Esophagus muscularis mucosa (tissue), 4 donors: ENCODE measurements around the gene ZBTB7C. TPM values are rescaled to one million over a fixed set of nuclear protein-coding genes. Genes with fewer than 3 reads are reported as not detected.

Source experiments
- DNase-seq: peaks from one replicate; pipeline ENCODE4 v3.0.0-alpha.2; 2017; ENCODE audit errors: extremely low spot score
- H3K27ac ChIP-seq, 4 donors: fragments of 200-600 bp; sonication (generic); replicated peaks in 1 of 4; 1 replicate in 3 of 4; 2 replicates in 1 of 4; pipeline ENCODE4 v1.5.1; 2016 to 2019; ENCODE audit warnings: mild to moderate bottlenecking in 1 of 4
- H3K27me3 ChIP-seq, 4 donors: fragments of 200-600 bp; sonication (generic); one replicate each; pipeline versions ENCODE4 v1.5.1 to v1.6.0; 2016 to 2019
- H3K36me3 ChIP-seq, 4 donors: fragments of 200-600 bp; sonication (generic); one replicate each; pipeline ENCODE4 v1.5.1; 2016 to 2019
- H3K4me1 ChIP-seq, 4 donors: fragments of 200-600 bp; sonication (generic); one replicate each; pipeline ENCODE4 v1.5.1; 2016 to 2019
- H3K4me3 ChIP-seq, 4 donors: fragments of 200-600 bp; sonication (generic); 1 replicate in 2 of 4; 2 replicates in 2 of 4; pipeline ENCODE4 v1.5.1; 2016 to 2019; ENCODE audit warnings: mild to moderate bottlenecking in 4 of 4, moderate library complexity in 1 of 4
- H3K9me3 ChIP-seq, 4 donors: fragments of 200-600 bp; sonication (generic); 1 replicate in 3 of 4; 2 replicates in 1 of 4; pipeline ENCODE4 v1.5.1; 2016 to 2019
- CTCF ChIP-seq, 3 experiments: fragments of 200-600 bp in 2 of 3; fragments of 450-650 bp in 1 of 3; sonication (generic) in 2 of 3; IDR thresholded peaks; one replicate each; pipeline ENCODE4 v1.5.1; 2017 to 2019; ENCODE audit warnings: antibody characterized with exemption in 3 of 3, mild to moderate bottlenecking in 2 of 3, moderate library complexity in 1 of 3
- EP300 ChIP-seq: sonication (generic); formaldehyde crosslinking; IDR thresholded peaks from one replicate; pipeline ENCODE4 v1.6.1; 2017; ENCODE audit warnings: antibody characterized with exemption
- POLR2A ChIP-seq: fragments of 450-650 bp; IDR thresholded peaks from one replicate; pipeline ENCODE4 v1.6.1; 2017; ENCODE audit warnings: antibody characterized with exemption, moderate library complexity, mild to moderate bottlenecking, low read depth
- POLR2AphosphoS5 ChIP-seq, 2 donors: sonication (generic); formaldehyde crosslinking; IDR thresholded peaks; one replicate each; pipeline ENCODE4 v1.6.1; 2017; ENCODE audit warnings: antibody characterized with exemption in 2 of 2
- WGBS: methylation state at CpG from one replicate; pipeline ENCODE4 v1.1.5; 2018; 5-methylcytosine and 5-hydroxymethylcytosine counted together
- intact Hi-C: fragments of 100-400 bp; cut with DNase I; formaldehyde crosslinking; loops from one replicate; pipeline ENCODE4 v1.15.1; 2023
- total RNA-seq, 4 donors: library from RNA; depleted of rRNA; stranded (reverse); fragments of >200 nt; gene quantifications; one replicate each; pipeline versions ENCODE4 v1.1.0 to v1.2.1, GENCODE V29; 2016

The ZBTB7C gene
- total RNA-seq, 4 donors from 2014 or later: 6.3 to 13.2 (median 9.1) TPM

- WGBS: 88% methylated on average over 4 of the region's 5 CpGs
- intact Hi-C loops: no loop called here
- no peaks in the 10 kb centered on the region for H3K27me3 ChIP-seq
- no peak overlapping the region for H3K27ac ChIP-seq
- no peak for DNase-seq
- no peak overlapping the region for H3K4me3 ChIP-seq
- TF ChIP-seq CTCF (IDR thresholded peaks at IDR 0.05) (no peak), EP300 (no peak), POLR2AphosphoS5 (IDR thresholded peaks at IDR 0.05) (no peak), POLR2A (no peak)
- H3K9me3 ChIP-seq: no peaks in the 10 kb centered on the region
- no peaks in the 10 kb centered on the region for H3K36me3 ChIP-seq
- H3K4me1 ChIP-seq: peaks cover 15 to 19% (median 16%) of the 10 kb centered on the region in 4 donors
Measured at GRCh38 chr18:48170651-48171050, 238.5 kb downstream of the ZBTB7C start.

DNA sequence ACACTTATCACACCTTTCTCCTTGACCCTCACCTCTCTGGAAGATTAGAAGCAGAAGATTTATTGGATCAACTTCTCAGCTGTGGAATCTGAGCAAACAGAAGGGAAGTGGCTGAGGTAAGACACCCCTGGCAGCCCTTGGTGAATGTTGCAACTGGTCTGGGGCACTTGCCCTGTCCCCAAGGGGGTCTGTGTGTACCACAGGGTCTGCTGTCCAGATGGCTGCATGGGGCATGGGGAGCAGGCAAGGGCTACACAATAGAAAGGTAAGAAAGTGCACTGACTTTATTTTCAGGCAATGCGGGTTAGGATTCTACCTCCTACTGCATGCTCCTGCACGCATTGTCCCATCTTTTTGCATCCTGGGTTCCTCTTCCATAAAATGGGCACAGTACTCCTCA, 240.3 kb downstream of the ZBTB7C start:
- H3K36me3 ChIP-seq: no peaks in the 10 kb centered on the region
- intact Hi-C loops: no loop called here
- no peak overlapping the region for H3K4me3 ChIP-seq
- H3K4me1 ChIP-seq: peaks cover 16 to 22% (median 18%) of the 10 kb centered on the region in 4 donors
- 100% methylated on average over 2 of the region's 2 CpGs for WGBS
- H3K27ac ChIP-seq: no peak overlapping the region
- H3K27me3 ChIP-seq: no peaks in the 10 kb centered on the region
- no peaks in the 10 kb centered on the region for H3K9me3 ChIP-seq
- TF ChIP-seq POLR2AphosphoS5 (IDR thresholded peaks at IDR 0.05) (no peak), EP300 (no peak), CTCF (IDR thresholded peaks at IDR 0.05) (no peak), POLR2A (no peak)
- no peak for DNase-seq

DNA sequence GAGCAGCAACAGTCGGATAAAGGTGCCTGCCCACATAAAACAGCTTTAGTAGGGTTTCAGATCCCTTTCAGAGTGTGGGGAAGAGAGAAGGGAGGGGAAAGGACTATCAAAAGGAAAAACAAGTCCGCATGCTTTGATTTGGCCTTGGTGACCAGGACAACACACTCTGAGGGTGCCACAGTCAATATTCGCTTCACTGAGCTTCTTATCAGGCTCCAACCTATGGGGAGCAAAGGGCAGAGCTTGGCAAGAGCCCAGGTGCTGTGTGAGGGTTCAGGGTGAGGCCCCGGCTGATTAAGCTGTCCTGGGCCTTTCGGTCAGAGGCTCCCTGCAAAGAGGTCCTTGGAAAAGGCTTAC, 241.3 kb downstream of the ZBTB7C start:
- no peaks in the 10 kb centered on the region for H3K27me3 ChIP-seq
- TF ChIP-seq POLR2A: no peak
- no peak for TF ChIP-seq EP300
- TF ChIP-seq POLR2AphosphoS5 (IDR thresholded peaks at IDR 0.05): no peak
- TF ChIP-seq CTCF (IDR thresholded peaks at IDR 0.05): no peak
- peak overlapping the region in 1 of 4 donors; percentile 3 for H3K27ac ChIP-seq
- no peak for DNase-seq
- no peaks in the 10 kb centered on the region for H3K9me3 ChIP-seq
- H3K4me3 ChIP-seq: no peak overlapping the region
- H3K4me1 ChIP-seq: peaks cover 16 to 28% (median 22%) of the 10 kb centered on the region in 4 donors
- 90% methylated on average over 5 of the region's 5 CpGs for WGBS
- no peaks in the 10 kb centered on the region for H3K36me3 ChIP-seq
- intact Hi-C loops: no loop called here

DNA sequence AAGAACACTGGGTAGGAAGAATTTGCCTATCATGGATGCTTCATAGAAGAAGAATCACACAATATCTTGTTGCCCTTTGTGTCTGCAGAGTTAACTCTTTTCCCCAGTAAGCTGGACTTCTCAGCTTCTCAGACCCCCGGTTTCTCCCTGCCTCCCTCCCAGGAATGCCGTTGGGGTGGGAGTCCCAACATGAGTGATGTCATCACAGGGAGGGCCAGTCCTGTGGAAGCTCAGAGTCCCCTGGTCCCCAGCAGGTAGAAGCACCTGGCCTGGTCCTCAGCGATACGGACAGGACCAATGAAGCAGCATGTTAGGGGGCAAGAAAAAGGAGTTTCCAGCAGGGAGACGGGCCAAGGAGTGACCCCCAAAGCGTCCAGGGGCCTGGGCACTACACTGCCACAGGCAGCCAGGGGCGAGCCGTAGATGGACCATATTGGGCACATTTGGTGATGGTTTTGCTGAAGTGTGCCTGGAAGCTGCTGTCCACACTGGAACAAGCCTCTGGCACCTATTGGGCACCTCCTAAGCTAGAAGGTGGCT, 242.8 kb downstream of the ZBTB7C start:
- Histone ChIP-seq H3K27ac (peak overlapping the region in 3 of 4 donors; percentile 10 to 49 (median 19)), H3K9me3 (no peaks in the 10 kb centered on the region), H3K4me1 (peaks cover 19 to 40% (median 33%) of the 10 kb centered on the region in 4 donors), H3K4me3 (no peak overlapping the region), H3K36me3 (no peaks in the 10 kb centered on the region), H3K27me3 (no peaks in the 10 kb centered on the region)
- WGBS: 84% methylated on average over 7 of the region's 8 CpGs
- DNase-seq: no peak
- intact Hi-C loops: no loop called here
- no peak for TF ChIP-seq EP300

- H3K36me3 ChIP-seq: no peaks in the 10 kb centered on the region
- peaks cover 26 to 52% (median 44%) of the 10 kb centered on the region in 4 donors for H3K4me1 ChIP-seq
- no peaks in the 10 kb centered on the region for H3K9me3 ChIP-seq
- TF ChIP-seq POLR2AphosphoS5 (IDR thresholded peaks at IDR 0.05) (no peak), CTCF (IDR thresholded peaks at IDR 0.05) (no peak), EP300 (no peak), POLR2A (no peak)
- intact Hi-C loops: no loop called here
- no peaks in the 10 kb centered on the region for H3K27me3 ChIP-seq
- no peak for DNase-seq
- no peak overlapping the region for H3K4me3 ChIP-seq
- H3K27ac ChIP-seq: no peak overlapping the region
- WGBS: 79% methylated on average over 13 of the region's 13 CpGs
Measured at GRCh38 chr18:48165111-48165866, 243.9 kb downstream of the ZBTB7C start.
